HG02623 (cell line): ENCODE data around the gene TRIM22.
"Not testable (repeated sequence)": the region's sequence is repeated elsewhere in the genome, so short reads cannot be mapped to it uniquely, and the experiment has no call there.

Source experiments
- ATAC-seq: cut with Tn5 transposase; IDR thresholded peaks from one replicate; pipeline ENCODE4 v1.9.1; 2021; ENCODE audit warnings: moderate library complexity; ENCODE audit not compliant: unreplicated experiment

The TRIM22 gene

DNA sequence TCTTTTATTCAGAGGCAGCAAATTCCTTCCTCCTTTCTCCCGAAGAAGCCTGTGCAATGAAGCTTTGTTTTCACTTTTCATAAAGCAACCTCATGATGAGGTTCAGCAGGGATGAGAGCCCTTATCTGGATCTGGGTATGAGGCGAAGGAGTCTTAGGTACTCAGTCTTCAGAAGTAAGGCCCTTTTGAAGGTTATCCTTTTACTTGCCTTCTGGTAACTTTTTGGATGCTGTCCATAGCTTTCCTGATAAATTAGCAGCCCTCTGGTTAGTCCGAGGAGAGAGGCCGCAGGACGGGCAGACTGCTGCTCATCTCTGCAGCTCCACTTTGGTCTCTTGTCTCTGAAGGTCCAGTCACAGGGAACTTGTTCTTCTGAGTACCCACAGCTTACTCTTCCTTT lies 1.1 kb downstream of the TRIM22 start:
- ATAC-seq, result no peak

DNA sequence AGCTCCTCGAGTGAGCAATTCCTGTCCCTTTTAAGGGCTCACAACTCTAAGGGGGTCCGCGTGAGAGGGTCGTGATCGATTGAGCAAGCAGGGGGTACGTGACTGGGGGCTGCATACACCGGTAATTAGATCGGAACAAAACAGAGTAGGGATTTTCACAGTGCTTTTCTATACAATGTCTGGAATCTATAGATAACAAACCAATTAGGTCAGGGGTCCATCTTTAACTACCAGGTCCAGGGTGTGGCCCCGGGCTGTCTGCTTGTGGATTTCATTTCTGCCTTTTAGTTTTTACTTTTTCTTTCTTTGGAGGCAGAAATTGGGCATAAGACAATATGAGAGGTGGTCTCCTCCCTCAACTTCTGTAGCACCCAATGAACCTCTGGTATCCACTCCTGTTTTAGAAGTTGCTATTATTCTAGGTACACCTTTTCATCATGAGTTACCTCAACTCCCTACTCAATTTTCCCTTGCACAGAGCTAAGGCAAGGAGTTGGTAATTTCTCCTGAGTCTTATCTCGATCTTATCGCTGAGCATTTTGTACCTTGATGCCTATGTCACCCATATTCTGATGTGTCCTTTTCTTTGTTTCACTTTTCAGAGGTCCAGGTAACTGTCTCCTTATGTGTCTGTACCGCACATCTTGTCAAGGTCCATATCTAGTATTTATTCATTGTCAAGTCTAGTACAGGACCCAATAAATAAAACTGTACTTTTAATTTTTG lies 1.8 kb downstream of the TRIM22 start:
- not testable (repeated sequence) for ATAC-seq

DNA sequence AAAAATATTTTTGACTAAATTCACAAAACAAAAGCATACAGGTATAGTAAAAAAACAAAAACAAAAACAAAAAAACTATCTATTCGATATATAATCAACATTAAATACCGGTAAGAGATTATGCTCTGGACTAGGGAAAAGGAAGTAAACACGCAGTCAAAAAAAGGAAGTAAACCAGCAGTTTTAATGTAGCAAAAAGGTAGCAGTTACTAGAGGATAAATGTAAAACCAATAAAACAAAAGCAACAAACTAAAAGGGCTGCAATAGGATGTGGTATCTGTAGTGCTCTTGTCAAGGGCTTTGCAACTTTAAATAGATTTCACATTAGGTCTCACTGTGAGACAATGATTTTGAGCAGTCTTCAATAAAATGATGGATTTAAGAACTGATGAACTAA lies 2.4 kb downstream of the TRIM22 start:
- no peak for ATAC-seq

DNA sequence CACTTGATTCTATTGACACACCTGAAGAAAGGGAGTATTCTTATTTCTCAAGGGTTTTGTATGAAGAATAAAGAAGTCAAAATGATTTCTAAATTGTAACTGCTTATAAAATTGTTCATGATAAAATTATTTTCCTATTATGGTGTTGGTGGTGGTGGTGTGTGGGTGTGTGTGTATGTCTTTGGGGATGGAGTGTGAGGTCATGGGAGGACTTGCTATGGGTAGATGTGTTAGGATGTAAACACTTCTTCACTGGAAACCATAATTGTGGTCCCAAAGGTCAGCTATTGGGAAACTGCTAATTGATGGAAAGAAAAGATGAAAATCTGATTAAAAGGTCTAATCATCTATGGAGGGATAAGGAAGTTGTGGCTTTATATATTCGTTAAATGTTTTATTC lies 5.1 kb downstream of the TRIM22 start:
- no peak for ATAC-seq

DNA sequence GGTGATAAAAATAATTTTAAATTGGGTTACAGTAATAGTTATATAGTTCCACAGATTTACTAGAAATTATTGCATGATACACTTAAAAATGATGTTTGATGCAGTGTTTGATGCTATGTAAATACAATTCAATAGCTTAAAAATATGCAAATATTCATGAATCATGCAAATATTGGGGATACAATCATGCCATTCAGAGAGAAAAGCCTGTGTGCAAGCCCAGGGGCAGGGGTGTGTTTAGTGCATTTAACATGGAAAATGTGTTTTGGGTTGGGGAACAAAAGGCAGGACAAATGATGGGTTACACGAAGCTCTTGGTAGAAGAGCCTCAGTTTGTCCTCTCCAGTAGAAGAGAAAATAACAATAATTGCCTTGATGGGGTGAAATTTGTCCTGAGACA lies 6.0 kb downstream of the TRIM22 start:
- ATAC-seq, result no peak

DNA sequence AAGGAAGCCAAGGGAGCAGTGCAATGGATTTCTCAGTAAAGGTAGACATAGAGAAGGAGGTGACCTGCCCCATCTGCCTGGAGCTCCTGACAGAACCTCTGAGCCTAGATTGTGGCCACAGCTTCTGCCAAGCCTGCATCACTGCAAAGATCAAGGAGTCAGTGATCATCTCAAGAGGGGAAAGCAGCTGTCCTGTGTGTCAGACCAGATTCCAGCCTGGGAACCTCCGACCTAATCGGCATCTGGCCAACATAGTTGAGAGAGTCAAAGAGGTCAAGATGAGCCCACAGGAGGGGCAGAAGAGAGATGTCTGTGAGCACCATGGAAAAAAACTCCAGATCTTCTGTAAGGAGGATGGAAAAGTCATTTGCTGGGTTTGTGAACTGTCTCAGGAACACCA lies 6.6 kb downstream of the TRIM22 start:
- no peak for ATAC-seq

DNA sequence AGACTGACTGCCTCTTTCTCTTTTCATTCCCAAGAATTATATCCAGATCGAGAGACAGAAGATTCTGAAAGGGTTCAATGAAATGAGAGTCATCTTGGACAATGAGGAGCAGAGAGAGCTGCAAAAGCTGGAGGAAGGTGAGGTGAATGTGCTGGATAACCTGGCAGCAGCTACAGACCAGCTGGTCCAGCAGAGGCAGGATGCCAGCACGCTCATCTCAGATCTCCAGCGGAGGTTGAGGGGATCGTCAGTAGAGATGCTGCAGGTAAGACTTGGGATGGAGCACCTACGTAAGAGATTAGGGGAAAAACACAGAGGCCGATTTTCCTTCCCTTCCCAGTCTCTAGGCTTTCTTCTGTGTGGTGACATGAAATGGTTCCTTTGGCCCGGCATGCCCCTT lies 8.7 kb downstream of the TRIM22 start:
- no peak for ATAC-seq

DNA sequence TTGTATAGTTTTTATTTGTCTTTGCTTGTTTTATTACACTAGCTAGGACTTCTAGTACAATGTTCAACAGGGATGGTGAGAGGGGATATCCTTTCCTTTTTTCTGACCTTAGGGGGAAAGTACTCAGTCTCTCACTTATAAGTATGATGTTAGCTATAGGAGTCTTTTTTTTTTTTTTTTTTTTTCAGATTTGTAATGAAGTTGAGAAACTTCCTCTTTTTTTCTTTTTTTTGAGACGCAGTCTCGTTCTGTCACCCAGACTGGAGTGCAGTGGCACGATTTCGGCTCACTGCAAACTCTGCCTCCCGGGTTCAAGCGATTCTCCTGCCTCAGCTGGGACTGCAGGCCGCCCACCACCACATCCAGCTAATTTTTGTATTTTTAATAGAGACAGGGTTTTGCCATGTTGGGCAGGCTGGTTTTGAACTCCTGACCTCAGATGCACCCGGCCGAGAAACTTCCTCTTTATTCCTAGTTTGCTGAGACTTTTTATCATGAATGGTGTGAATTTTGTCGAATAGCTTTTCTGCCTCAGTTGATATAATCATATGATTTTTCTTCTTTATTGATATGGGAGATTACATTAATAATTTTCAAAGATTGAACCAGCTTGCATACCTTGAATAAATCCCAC lies 10.9 kb downstream of the TRIM22 start:
- no peak for ATAC-seq

DNA sequence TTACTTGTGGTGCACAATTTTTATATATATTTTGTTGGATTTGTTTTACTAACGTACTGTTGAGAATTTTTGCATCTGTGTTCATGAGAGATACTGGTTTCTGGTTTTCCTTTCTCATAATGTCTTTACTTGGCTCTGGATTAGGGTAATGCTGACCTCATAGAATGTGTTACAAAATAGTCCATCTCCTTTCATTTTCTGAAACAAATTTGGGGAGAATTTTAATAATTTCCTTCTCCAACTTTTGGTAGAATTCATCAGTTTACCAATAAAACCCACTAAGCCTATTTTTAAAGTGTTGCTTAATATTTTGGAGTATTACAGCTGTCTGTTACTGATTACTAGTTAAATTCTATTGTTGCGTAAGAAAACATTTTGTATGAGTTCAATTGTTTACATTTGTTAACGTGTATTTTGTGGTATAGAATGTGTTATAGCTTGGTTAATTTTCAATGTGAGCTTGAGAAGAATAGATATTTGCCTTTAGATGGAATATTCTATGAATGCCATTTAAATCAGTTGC lies 11.5 kb downstream of the TRIM22 start:
- ATAC-seq, result no peak

DNA sequence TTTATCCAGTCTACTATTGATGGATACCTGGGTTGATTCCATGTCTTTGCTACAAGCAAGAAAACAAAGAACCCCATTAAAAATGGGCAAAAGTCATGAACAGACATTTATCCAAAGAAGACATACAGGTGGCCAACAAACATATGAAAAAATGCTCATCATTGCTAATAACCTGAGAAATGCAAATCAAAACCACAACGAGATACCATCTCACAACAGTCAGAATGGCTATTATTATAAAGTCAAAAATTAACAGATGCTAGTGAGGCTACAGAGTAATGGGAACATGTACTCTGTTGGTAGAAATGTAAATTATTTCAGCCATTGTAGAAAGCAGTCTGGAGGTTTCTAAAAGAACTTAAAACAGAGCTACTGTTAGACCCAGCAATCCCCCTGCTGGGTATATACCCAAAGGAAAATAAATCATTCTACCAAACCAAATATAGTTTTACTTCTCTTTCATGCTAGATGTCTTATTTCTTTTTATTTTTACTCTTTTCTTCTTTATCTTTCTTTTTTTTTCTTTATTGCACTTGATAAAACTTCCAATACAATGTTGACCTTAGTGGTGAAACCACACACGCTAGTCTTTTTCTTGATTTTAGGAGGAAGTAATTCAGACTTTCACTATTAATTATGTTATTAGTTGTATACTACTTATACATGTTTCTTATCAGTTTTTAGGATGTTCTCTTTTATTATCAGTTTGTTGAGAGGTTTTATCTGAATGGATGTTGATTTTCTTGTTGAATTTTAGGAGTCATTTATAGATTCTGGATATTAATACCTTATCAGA lies 14.3 kb downstream of the TRIM22 start:
- peak; percentile 49 for ATAC-seq

DNA sequence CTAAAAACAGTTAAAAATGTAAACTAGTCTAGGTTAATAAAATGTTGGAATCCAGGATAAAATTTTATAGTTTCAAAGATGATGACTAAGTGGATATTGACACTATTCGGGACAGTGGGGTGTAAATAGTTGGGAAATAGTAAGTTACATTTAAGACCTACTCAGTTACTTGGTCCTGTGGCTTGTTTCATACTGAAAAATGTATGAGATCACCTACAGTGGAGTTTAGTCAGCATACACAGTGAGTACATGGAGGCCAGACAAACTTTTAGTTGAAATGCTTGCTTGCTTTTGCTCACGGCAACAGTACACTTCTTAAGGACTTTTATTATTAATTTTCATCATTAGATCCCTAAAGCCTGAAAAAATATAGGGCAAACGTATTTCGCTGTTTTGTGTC lies 16.1 kb downstream of the TRIM22 start:
- ATAC-seq, result no peak

DNA sequence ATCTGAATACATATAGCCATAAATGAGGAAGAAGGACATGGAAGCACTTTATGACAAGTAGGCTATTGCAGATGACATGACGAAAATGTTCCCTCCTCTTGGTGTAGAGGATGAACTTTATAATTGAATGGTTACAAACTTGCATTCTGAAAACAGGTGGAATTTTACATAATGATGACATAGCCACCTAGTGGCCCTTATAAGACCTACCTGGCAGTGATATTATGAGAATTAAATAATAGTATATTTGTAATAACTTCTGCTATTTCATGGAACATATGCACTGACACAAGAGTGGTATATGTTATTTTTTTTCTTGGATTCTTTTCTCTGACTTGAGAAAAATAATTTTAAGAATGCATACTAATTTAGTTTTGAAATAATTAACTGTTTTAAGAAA lies 22.9 kb downstream of the TRIM22 start:
- no peak for ATAC-seq

DNA sequence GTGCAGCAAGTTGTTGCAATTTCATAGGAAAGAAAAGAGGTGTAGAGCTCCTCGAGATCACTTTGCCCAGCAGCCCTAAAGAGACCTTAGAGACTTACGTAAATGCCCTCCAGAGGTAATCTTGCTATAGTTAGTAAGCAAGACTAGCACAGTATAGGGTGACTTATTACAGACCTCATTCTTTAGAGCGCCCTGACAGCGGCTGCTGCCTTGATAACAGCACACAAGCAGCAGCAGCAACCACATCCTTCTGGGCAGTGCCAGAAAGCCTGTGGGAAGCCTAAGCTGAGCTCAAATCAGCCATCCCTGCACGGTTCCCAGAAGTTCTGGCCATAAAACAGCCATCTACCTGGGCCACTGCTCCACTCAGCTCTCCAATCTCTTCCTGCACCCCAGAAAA lies 24.1 kb downstream of the TRIM22 start:
- no peak for ATAC-seq

DNA sequence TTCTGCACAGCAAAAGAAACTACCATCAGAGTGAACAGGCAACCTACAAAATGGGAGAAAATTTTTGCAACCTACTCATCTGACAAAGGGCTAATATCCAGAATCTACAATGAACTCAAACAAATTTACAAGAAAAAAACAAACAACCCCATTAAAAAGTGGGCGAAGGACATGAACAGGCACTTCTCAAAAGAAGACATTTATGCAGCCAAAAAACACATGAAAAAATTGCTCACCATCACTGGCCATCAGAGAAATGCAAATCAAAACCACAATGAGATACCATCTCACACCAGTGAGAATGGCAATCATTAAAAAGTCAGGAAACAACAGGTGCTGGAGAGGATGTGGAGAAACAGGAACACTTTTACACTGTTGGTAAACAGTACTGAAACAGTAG lies 26.9 kb downstream of the TRIM22 start:
- ATAC-seq, result not testable (repeated sequence)

DNA sequence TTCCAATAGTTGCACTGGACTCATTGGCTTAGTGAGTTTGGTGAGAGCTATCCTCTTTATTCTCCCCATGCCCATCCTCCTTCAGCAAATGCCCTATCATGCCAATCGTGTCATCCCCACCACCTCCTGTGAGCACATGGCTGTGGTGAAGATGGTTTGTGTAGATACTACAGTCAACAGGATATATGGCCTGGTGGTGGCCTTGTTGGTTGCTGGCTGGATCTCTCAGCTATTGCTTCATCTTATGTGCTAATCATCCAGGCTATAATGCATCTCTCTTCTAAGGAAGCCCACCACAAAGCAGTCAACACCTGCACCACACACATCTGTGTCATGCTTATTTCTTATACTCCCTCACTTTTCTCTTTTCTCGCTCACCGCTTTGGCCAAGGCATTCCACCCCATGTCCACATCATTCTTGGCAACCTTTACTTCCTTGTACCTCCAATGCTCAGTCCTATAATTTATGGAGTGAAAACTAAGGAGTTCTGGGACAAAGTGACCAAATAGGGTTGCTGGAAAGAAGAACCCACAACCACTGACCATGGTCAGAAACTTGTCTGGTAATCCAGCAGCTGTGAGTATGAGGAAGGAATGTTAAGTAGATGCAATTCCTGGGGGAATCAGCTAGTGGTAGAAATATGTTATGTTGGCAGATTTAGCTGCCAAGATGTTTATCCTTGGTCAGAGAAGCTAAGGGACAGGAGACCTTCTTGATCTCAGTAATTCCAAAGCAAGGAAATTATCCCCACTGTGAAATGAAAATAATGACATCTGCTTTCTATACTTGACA lies 30.3 kb downstream of the TRIM22 start:
- no peak for ATAC-seq

DNA sequence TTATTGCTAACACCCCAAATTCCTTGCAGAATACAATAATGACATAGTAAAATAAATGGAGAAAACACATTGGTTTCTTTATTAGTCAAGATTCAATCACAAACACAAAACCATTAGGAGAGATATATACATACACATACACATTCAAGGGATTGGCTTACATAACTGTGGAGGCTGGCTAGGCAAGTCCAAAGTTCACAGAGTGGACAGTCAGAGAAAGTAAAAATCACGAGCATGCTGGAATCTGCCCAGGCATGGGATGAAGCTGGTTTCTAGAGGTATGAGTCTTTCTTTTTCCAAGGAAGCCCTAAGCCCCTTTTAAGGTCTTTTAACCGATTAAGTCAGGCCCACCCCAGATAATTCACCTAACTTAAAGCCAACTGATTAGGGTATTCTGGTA lies 33.0 kb downstream of the TRIM22 start:
- ATAC-seq, result no peak

DNA sequence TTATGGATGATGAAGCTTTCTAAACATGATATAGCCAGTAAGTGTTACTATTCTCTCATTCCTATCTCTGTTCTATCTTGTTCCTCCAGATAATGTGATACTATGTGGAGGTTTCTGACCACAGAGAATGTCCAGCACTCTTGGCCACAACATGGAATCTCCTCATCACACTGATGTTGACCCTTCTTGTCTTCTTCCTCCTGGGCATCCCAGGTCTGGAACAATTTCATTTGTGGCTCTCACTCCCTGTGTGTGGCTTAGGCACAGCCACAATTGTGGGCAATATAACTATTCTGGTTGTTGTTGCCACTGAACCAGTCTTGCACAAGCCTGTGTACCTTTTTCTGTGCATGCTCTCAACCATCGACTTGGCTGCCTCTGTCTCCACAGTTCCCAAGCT lies 36.8 kb downstream of the TRIM22 start:
- ATAC-seq, result no peak

DNA sequence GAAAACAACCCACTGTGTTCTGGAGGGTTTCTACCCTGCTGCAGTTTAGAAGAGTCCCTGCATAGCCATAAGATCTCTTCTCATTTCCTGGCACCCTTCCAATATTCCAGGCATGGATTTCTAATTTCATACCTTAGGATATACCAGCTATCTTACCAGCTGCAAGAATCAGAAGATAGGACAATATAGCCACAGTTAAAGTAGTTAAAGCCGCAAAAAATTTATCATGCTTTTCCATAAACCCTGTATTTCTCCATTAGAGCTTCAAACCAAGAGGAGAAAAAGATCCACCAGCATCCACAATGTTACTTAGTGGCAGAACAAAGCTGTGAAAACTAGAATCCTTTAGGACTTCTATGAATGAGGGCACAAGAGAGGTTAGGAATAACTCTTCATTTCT lies 38.1 kb downstream of the TRIM22 start:
- ATAC-seq, result no peak

DNA sequence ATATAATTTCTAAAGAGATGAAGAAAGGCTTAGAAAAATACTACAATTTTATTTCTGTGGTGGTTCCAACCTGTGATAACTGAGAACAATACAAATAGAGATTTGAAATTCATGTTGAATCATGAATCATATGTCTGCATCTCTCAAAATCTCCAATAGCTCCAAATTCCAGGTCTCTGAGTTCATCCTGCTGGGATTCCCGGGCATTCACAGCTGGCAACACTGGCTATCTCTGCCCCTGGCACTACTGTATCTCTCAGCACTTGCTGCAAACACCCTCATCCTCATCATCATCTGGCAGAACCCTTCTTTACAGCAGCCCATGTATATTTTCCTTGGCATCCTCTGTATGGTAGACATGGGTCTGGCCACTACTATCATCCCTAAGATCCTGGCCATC lies 46.8 kb downstream of the TRIM22 start, which contains the start of gene OR56B1:
Gene OR56B1 (plus strand): TSS at position 53 of the 400 bp plus-strand sequence. CDS start 69 bp downstream, at position 122.
- ATAC-seq, result no peak

DNA sequence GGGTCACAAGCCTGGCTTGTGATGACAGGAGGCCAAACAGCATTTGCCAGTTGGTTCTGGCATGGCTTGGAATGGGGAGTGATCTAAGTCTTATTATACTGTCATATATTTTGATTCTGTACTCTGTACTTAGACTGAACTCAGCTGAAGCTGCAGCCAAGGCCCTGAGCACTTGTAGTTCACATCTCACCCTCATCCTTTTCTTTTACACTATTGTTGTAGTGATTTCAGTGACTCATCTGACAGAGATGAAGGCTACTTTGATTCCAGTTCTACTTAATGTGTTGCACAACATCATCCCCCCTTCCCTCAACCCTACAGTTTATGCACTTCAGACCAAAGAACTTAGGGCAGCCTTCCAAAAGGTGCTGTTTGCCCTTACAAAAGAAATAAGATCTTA lies 47.5 kb downstream of the TRIM22 start:
- no peak for ATAC-seq
